Esophagus squamous epithelium (tissue), 4 donors: ENCODE measurements around the gene RUFY3.

Experiments used
- CTCF ChIP-seq, 6 experiments: fragments of 450-650 bp in 4 of 6; fragments of 200-600 bp in 2 of 6; sonication (generic) in 2 of 6; IDR thresholded peaks; one replicate each; pipeline ENCODE4 v1.5.1; 2016 to 2019; ENCODE audit warnings: antibody characterized with exemption in 6 of 6, mild to moderate bottlenecking in 4 of 6, moderate library complexity in 4 of 6
- POLR2A ChIP-seq, 4 donors: fragments of 450-650 bp; IDR thresholded peaks; one replicate each; pipeline ENCODE4 v1.6.1; 2017; ENCODE audit warnings: antibody characterized with exemption in 4 of 4, mild to moderate bottlenecking in 4 of 4, moderate library complexity in 3 of 4

- TF ChIP-seq CTCF (IDR thresholded peaks at IDR 0.05) (no peak), POLR2A (IDR thresholded peaks at IDR 0.05) (no peak)
Measured at GRCh38 chr4:70741867-70742658, 20.3 kb downstream of the RUFY3 start.
